ENCODE results near the gene GAL3ST1. TPM values are rescaled to one million over a fixed set of nuclear protein-coding genes. Genes with fewer than 3 reads are reported as not detected.

GAL3ST1 gene
- total and polyA plus RNA-seq, 4 experiments from 2014 or later, result 0.48 to 2.8 (median 1.4) TPM; not detected in 1

GRCh38 chr22:30584441-30584840, 10.0 kb upstream of the GAL3ST1 start:
- H3K27me3 ChIP-seq (ENCODE audit: insufficient read depth, low read length), result no peaks in the 10 kb centered on the region
- Mint-ChIP-seq H3K4me3 (no peak overlapping the region), H3K27me3 (no peaks in the 10 kb centered on the region), H3K4me1 (peaks cover 0 to 5% (median 0%) of the 10 kb centered on the region in 4 donors), H3K27ac (peak overlapping the region in 1 of 7 donors; percentile 43), H3K9me3 (no peaks in the 10 kb centered on the region), H3K36me3 (peaks cover 71 to 78% of the 10 kb centered on the region in 2 donors)
- H3K27ac ChIP-seq (ENCODE audit: low read depth, low read length), result no peak overlapping the region
- DNase-seq, result no peak
- no peaks in the 10 kb centered on the region for H3K9me3 ChIP-seq (ENCODE audit: control insufficient read depth in 1 of 2, low read length in 2 of 2)
- ChIA-PET CTCF (ENCODE audit: partially characterized antibody) (no interaction called here), POLR2A (ENCODE audit: partially characterized antibody) (no interaction called here)
- H3K36me3 ChIP-seq (ENCODE audit: insufficient read depth, low read length), result peaks cover 88% of the 10 kb centered on the region
- no peak overlapping the region for H3K4me3 ChIP-seq (ENCODE audit: low read length in 2 of 2)
- intact Hi-C loops (cut with micrococcal nuclease), result no loop called here
- H3K4me1 ChIP-seq (ENCODE audit: insufficient read depth, low read length), result no peaks in the 10 kb centered on the region

- no peaks in the 10 kb centered on the region for H3K27me3 ChIP-seq (ENCODE audit: insufficient read depth, low read length)
- H3K27ac ChIP-seq (ENCODE audit: low read depth, low read length), result no peak overlapping the region
- no peaks in the 10 kb centered on the region for H3K9me3 ChIP-seq (ENCODE audit: control insufficient read depth in 1 of 2, low read length in 2 of 2)
- ChIA-PET CTCF (ENCODE audit: partially characterized antibody) (no interaction called here), POLR2A (ENCODE audit: partially characterized antibody) (no interaction called here)
- no peak for DNase-seq
- H3K4me3 ChIP-seq (ENCODE audit: low read length in 2 of 2), result no peak overlapping the region
- H3K36me3 ChIP-seq (ENCODE audit: insufficient read depth, low read length), result peaks cover 98% of the 10 kb centered on the region
- H3K4me1 ChIP-seq (ENCODE audit: insufficient read depth, low read length), result no peaks in the 10 kb centered on the region
- Mint-ChIP-seq H3K4me3 (no peak overlapping the region), H3K4me1 (peaks cover 0 to 2% (median 0%) of the 10 kb centered on the region in 4 donors), H3K9me3 (no peaks in the 10 kb centered on the region), H3K36me3 (peaks cover 73 to 82% of the 10 kb centered on the region in 2 donors), H3K27ac (no peak overlapping the region), H3K27me3 (no peaks in the 10 kb centered on the region)
- intact Hi-C loops (cut with micrococcal nuclease), result no loop called here
Measured at GRCh38 chr22:30582788-30583545, 8.5 kb upstream of the GAL3ST1 start.

- intact Hi-C loops (cut with micrococcal nuclease), result no loop called here
- ChIA-PET POLR2A (ENCODE audit: partially characterized antibody) (no interaction called here), CTCF (ENCODE audit: partially characterized antibody) (no interaction called here)
- Mint-ChIP-seq H3K4me1 (peaks cover 0 to 2% (median under 1%) of the 10 kb centered on the region in 4 donors), H3K27me3 (no peaks in the 10 kb centered on the region), H3K27ac (no peak overlapping the region), H3K36me3 (peaks cover 72 to 82% of the 10 kb centered on the region in 2 donors), H3K4me3 (no peak overlapping the region), H3K9me3 (no peaks in the 10 kb centered on the region)
- no peak for DNase-seq
- H3K27ac ChIP-seq (ENCODE audit: low read depth, low read length), result no peak overlapping the region
- no peaks in the 10 kb centered on the region for H3K9me3 ChIP-seq (ENCODE audit: control insufficient read depth in 1 of 2, low read length in 2 of 2)
- no peaks in the 10 kb centered on the region for H3K27me3 ChIP-seq (ENCODE audit: insufficient read depth, low read length)
- no peak overlapping the region for H3K4me3 ChIP-seq (ENCODE audit: low read length in 2 of 2)
- H3K36me3 ChIP-seq (ENCODE audit: insufficient read depth, low read length), result peaks cover 96% of the 10 kb centered on the region
- H3K4me1 ChIP-seq (ENCODE audit: insufficient read depth, low read length), result no peaks in the 10 kb centered on the region
Measured at GRCh38 chr22:30582051-30582450, 7.6 kb upstream of the GAL3ST1 start.

- Histone ChIP-seq H3K4me3 (ENCODE audit: low read length in 2 of 2) (no peak overlapping the region), H3K36me3 (ENCODE audit: insufficient read depth, low read length) (peaks cover 96% of the 10 kb centered on the region), H3K9me3 (ENCODE audit: control insufficient read depth in 1 of 2, low read length in 2 of 2) (no peaks in the 10 kb centered on the region), H3K4me1 (ENCODE audit: insufficient read depth, low read length) (no peaks in the 10 kb centered on the region), H3K27me3 (ENCODE audit: insufficient read depth, low read length) (no peaks in the 10 kb centered on the region), H3K27ac (ENCODE audit: low read depth, low read length) (no peak overlapping the region)
- no peak for DNase-seq
- Mint-ChIP-seq H3K36me3 (peaks cover 73 to 82% of the 10 kb centered on the region in 2 donors), H3K9me3 (no peaks in the 10 kb centered on the region), H3K27ac (no peak overlapping the region), H3K4me3 (no peak overlapping the region), H3K4me1 (peaks cover 1 to 8% (median 4%) of the 10 kb centered on the region in 4 donors), H3K27me3 (no peaks in the 10 kb centered on the region)
- ChIA-PET POLR2A (ENCODE audit: partially characterized antibody) (interaction anchor here (0.8 kb wide), 2 partner anchors 9 to 10 kb away, joined by 3 read pairs; no protein-coding TSS in a partner anchor), CTCF (ENCODE audit: partially characterized antibody) (interaction anchor here (1.4 kb wide), 1 partner anchor 339 kb away, joined by 3 read pairs; no protein-coding TSS in a partner anchor)
- intact Hi-C loops (cut with micrococcal nuclease), result no loop called here
Measured at GRCh38 chr22:30580896-30581295, 6.4 kb upstream of the GAL3ST1 start.

GRCh38 chr22:30578481-30578880, 4.0 kb upstream of the GAL3ST1 start:
- ChIA-PET CTCF (ENCODE audit: partially characterized antibody) (no interaction called here), POLR2A (ENCODE audit: partially characterized antibody) (no interaction called here)
- intact Hi-C loops (cut with micrococcal nuclease), result no loop called here
- Histone ChIP-seq H3K4me1 (ENCODE audit: insufficient read depth, low read length) (peaks cover 4% of the 10 kb centered on the region), H3K36me3 (ENCODE audit: insufficient read depth, low read length) (peaks cover 75% of the 10 kb centered on the region), H3K4me3 (ENCODE audit: low read length in 2 of 2) (no peak overlapping the region), H3K27ac (ENCODE audit: low read depth, low read length) (no peak overlapping the region), H3K9me3 (ENCODE audit: control insufficient read depth in 1 of 2, low read length in 2 of 2) (no peaks in the 10 kb centered on the region), H3K27me3 (ENCODE audit: insufficient read depth, low read length) (no peaks in the 10 kb centered on the region)
- Mint-ChIP-seq H3K36me3 (peaks cover 58 to 69% of the 10 kb centered on the region in 2 donors), H3K4me3 (no peak overlapping the region), H3K9me3 (no peaks in the 10 kb centered on the region), H3K4me1 (peaks cover 2 to 20% (median 6%) of the 10 kb centered on the region in 4 donors), H3K27me3 (no peaks in the 10 kb centered on the region), H3K27ac (no peak overlapping the region)
- DNase-seq, result no peak

GRCh38 chr22:30575859-30576258, 1.4 kb upstream of the GAL3ST1 start:
- Histone ChIP-seq H3K9me3 (ENCODE audit: control insufficient read depth in 1 of 2, low read length in 2 of 2) (no peaks in the 10 kb centered on the region), H3K27me3 (ENCODE audit: insufficient read depth, low read length) (no peaks in the 10 kb centered on the region), H3K4me3 (ENCODE audit: low read length in 2 of 2) (no peak overlapping the region), H3K36me3 (ENCODE audit: insufficient read depth, low read length) (peaks cover 48% of the 10 kb centered on the region), H3K4me1 (ENCODE audit: insufficient read depth, low read length) (peaks cover 4% of the 10 kb centered on the region), H3K27ac (ENCODE audit: low read depth, low read length) (no peak overlapping the region)
- no peak overlapping the region for H3K27ac Mint-ChIP-seq
- no peaks in the 10 kb centered on the region for H3K9me3 Mint-ChIP-seq
- intact Hi-C loops (cut with micrococcal nuclease), result no loop called here
- no peak for DNase-seq
- CTCF ChIA-PET (ENCODE audit: partially characterized antibody), result no interaction called here
- H3K36me3 Mint-ChIP-seq, result peaks cover 46 to 53% of the 10 kb centered on the region in 2 donors
- H3K4me3 Mint-ChIP-seq, result peak overlapping the region in 1 of 8 donors; percentile 47
- peaks cover 0 to 2% of the 10 kb centered on the region in 2 donors for H3K27me3 Mint-ChIP-seq
- H3K4me1 Mint-ChIP-seq, result peaks cover 3 to 24% (median 7%) of the 10 kb centered on the region in 4 donors
- POLR2A ChIA-PET (ENCODE audit: partially characterized antibody), result no interaction called here

GRCh38 chr22:30574997-30575671, 669 bp upstream of the GAL3ST1 start:
- ChIA-PET POLR2A (ENCODE audit: partially characterized antibody) (interaction anchor here (0.7 kb wide), 1 partner anchor 16 kb away, joined by 3 read pairs; the partner anchor contains the start of gene PES1), CTCF (ENCODE audit: partially characterized antibody) (no interaction called here)
- no peaks in the 10 kb centered on the region for H3K27me3 ChIP-seq (ENCODE audit: insufficient read depth, low read length)
- H3K9me3 Mint-ChIP-seq, result no peaks in the 10 kb centered on the region
- no peak overlapping the region for H3K4me3 ChIP-seq (ENCODE audit: low read length in 2 of 2)
- H3K36me3 ChIP-seq (ENCODE audit: insufficient read depth, low read length), result peaks cover 41% of the 10 kb centered on the region
- intact Hi-C loops (cut with micrococcal nuclease), result no loop called here
- peaks cover 39 to 45% of the 10 kb centered on the region in 2 donors for H3K36me3 Mint-ChIP-seq
- peaks cover 3 to 24% (median 7%) of the 10 kb centered on the region in 4 donors for H3K4me1 Mint-ChIP-seq
- H3K27me3 Mint-ChIP-seq, result peaks cover 0 to 2% of the 10 kb centered on the region in 2 donors
- no peaks in the 10 kb centered on the region for H3K9me3 ChIP-seq (ENCODE audit: control insufficient read depth in 1 of 2, low read length in 2 of 2)
- peaks cover 4% of the 10 kb centered on the region for H3K4me1 ChIP-seq (ENCODE audit: insufficient read depth, low read length)
- H3K4me3 Mint-ChIP-seq, result no peak overlapping the region
- H3K27ac Mint-ChIP-seq, result no peak overlapping the region
- DNase-seq, result no peak
- no peak overlapping the region for H3K27ac ChIP-seq (ENCODE audit: low read depth, low read length)
